ENCODE measurements around the gene CA4. TPM values are rescaled to one million over a fixed set of nuclear protein-coding genes. Genes with fewer than 3 reads are reported as not detected.

The CA4 gene
- total RNA-seq, 2 experiments from 2014 or later = not detected

DNA sequence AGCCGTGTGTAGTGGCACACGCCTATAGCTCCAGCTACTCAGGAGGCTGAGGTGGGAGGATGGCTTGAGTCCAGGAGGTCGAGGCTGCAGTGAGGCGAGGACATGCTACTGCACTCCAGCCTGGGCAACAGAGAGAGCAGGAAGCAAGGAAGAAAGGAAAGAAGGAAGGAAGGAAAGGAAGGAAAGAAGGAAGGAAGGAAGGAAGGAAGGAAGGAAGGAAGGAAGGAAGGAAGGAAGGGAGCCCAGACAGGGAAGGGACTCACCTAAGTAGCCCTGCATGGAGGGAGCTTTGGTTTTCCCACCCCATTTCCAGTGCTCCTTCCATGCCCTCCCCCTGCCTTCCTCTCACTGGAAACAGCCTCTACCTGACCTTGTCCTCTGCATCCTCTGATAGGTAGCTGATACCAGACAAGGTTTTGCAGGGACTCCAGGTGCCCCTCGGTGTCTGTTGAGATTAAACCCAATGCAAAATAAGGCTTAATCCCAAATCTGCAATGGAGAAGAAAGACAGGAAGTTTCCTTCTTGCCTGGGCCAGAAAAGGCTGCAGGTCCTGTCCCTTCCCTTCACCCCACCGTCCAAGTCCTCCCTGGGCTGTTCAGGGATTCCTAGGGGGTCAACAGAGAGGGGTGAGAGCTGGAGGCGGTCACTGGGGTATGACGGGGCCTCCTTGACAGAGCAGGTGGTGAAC, 21.5 kb upstream of the CA4 start:
- Mint-ChIP-seq H3K9me3 (no peaks in the 10 kb centered on the region), H3K36me3 (ENCODE audit: low read depth) (peaks cover 7% of the 10 kb centered on the region), H3K4me1 (ENCODE audit: low read depth) (no peaks in the 10 kb centered on the region), H3K4me3 (no peak overlapping the region), H3K27ac (no peak overlapping the region), H3K27me3 (no peaks in the 10 kb centered on the region)
- TF ChIP-seq, protein P1, sequence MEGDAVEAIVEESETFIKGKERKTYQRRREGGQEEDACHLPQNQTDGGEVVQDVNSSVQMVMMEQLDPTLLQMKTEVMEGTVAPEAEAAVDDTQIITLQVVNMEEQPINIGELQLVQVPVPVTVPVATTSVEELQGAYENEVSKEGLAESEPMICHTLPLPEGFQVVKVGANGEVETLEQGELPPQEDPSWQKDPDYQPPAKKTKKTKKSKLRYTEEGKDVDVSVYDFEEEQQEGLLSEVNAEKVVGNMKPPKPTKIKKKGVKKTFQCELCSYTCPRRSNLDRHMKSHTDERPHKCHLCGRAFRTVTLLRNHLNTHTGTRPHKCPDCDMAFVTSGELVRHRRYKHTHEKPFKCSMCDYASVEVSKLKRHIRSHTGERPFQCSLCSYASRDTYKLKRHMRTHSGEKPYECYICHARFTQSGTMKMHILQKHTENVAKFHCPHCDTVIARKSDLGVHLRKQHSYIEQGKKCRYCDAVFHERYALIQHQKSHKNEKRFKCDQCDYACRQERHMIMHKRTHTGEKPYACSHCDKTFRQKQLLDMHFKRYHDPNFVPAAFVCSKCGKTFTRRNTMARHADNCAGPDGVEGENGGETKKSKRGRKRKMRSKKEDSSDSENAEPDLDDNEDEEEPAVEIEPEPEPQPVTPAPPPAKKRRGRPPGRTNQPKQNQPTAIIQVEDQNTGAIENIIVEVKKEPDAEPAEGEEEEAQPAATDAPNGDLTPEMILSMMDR (IDR thresholded peaks at IDR 0.05) = no peak
- CTCF ChIA-PET = interaction anchor here (1.0 to 6.9 kb wide), 2 partner anchors 13 to 95 kb away, joined by 3 to 32 read pairs; no protein-coding TSS in a partner anchor
- no peak for DNase-seq
- intact Hi-C loops (cut with micrococcal nuclease) = no loop called here
- ATAC-seq = no peak
- POLR2A ChIA-PET = no interaction called here

DNA sequence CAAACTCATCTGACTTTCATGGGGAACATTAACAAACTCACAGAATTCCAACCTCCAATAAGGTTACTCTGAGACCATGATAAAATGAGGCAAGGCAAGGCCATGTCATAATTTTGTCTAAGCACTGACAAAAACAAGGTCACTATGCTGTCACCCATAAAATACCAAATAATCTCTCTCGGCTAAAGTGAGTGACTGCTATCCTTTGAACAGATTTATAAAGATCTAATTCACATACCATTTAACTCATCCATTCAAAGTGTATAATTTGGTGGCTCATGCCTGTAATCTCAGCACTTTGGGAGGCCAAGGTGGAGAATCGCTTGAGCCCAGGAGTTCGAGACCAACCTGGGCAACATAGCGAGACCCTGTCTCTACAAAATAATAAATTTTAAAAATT, 20.6 kb upstream of the CA4 start:
- intact Hi-C loops (cut with micrococcal nuclease) = no loop called here
- Mint-ChIP-seq H3K27me3 (no peaks in the 10 kb centered on the region), H3K27ac (no peak overlapping the region), H3K4me1 (ENCODE audit: low read depth) (peaks cover 3% of the 10 kb centered on the region), H3K36me3 (ENCODE audit: low read depth) (peaks cover 7% of the 10 kb centered on the region), H3K9me3 (no peaks in the 10 kb centered on the region), H3K4me3 (no peak overlapping the region)
- ChIA-PET POLR2A (no interaction called here), CTCF (interaction anchor here (6.9 kb wide), 1 partner anchor 12 kb away, joined by 32 read pairs; no protein-coding TSS in a partner anchor)
- ATAC-seq = no peak
- no peak for DNase-seq
- TF ChIP-seq, protein P1 (IDR thresholded peaks at IDR 0.05) = no peak

GRCh38 chr17:60130466-60130865, 19.3 kb upstream of the CA4 start:
- Mint-ChIP-seq H3K4me1 (ENCODE audit: low read depth) (peaks cover 16% of the 10 kb centered on the region), H3K27me3 (no peaks in the 10 kb centered on the region), H3K9me3 (no peaks in the 10 kb centered on the region), H3K27ac (no peak overlapping the region), H3K4me3 (no peak overlapping the region), H3K36me3 (ENCODE audit: low read depth) (peaks cover 7% of the 10 kb centered on the region)
- DNase-seq = no peak
- TF ChIP-seq, protein P1 (IDR thresholded peaks at IDR 0.05) = no peak
- ChIA-PET POLR2A (interaction anchor here (0.6 to 1.0 kb wide), 2 partner anchors 50 to 199 kb away, joined by 3 read pairs; no protein-coding TSS in a partner anchor), CTCF (interaction anchor here (6.9 kb wide), 1 partner anchor 11 kb away, joined by 32 read pairs; no protein-coding TSS in a partner anchor)
- intact Hi-C loops (cut with micrococcal nuclease) = no loop called here
- ATAC-seq = no peak

- Mint-ChIP-seq H3K36me3 (ENCODE audit: low read depth) (peaks cover 7% of the 10 kb centered on the region), H3K27ac (peak overlapping the region; percentile 63), H3K4me3 (peak overlapping the region; percentile 80), H3K9me3 (no peaks in the 10 kb centered on the region), H3K27me3 (peaks cover 31% of the 10 kb centered on the region), H3K4me1 (ENCODE audit: low read depth) (peaks cover 21% of the 10 kb centered on the region)
- intact Hi-C loops (cut with micrococcal nuclease) = no loop called here
- ChIA-PET CTCF (interaction anchor here (6.9 kb wide), 1 partner anchor 7 kb away, joined by 32 read pairs; no protein-coding TSS in a partner anchor), POLR2A (interaction anchor here (0.6 kb wide), 1 partner anchor 347 kb away, joined by 3 read pairs; no protein-coding TSS in a partner anchor)
- peak; percentile 19 for ATAC-seq
- DNase-seq = peak; percentile 42
- TF ChIP-seq, protein P1 (IDR thresholded peaks at IDR 0.05) = no peak
These were observed 15.2 kb upstream of the CA4 start for GRCh38 chr17:60134396-60135150.

All from activated CD8-positive, alpha-beta T cell treated with anti-CD3 and anti-CD28 coated beads for 36 hours (primary cell).